ENCODE results near the gene OPN3.

- TF ChIP-seq, protein P1, sequence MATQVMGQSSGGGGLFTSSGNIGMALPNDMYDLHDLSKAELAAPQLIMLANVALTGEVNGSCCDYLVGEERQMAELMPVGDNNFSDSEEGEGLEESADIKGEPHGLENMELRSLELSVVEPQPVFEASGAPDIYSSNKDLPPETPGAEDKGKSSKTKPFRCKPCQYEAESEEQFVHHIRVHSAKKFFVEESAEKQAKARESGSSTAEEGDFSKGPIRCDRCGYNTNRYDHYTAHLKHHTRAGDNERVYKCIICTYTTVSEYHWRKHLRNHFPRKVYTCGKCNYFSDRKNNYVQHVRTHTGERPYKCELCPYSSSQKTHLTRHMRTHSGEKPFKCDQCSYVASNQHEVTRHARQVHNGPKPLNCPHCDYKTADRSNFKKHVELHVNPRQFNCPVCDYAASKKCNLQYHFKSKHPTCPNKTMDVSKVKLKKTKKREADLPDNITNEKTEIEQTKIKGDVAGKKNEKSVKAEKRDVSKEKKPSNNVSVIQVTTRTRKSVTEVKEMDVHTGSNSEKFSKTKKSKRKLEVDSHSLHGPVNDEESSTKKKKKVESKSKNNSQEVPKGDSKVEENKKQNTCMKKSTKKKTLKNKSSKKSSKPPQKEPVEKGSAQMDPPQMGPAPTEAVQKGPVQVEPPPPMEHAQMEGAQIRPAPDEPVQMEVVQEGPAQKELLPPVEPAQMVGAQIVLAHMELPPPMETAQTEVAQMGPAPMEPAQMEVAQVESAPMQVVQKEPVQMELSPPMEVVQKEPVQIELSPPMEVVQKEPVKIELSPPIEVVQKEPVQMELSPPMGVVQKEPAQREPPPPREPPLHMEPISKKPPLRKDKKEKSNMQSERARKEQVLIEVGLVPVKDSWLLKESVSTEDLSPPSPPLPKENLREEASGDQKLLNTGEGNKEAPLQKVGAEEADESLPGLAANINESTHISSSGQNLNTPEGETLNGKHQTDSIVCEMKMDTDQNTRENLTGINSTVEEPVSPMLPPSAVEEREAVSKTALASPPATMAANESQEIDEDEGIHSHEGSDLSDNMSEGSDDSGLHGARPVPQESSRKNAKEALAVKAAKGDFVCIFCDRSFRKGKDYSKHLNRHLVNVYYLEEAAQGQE (IDR thresholded peaks at IDR 0.05; ENCODE audit: borderline replicate concordance), result no peak
- TF ChIP-seq, protein P2, sequence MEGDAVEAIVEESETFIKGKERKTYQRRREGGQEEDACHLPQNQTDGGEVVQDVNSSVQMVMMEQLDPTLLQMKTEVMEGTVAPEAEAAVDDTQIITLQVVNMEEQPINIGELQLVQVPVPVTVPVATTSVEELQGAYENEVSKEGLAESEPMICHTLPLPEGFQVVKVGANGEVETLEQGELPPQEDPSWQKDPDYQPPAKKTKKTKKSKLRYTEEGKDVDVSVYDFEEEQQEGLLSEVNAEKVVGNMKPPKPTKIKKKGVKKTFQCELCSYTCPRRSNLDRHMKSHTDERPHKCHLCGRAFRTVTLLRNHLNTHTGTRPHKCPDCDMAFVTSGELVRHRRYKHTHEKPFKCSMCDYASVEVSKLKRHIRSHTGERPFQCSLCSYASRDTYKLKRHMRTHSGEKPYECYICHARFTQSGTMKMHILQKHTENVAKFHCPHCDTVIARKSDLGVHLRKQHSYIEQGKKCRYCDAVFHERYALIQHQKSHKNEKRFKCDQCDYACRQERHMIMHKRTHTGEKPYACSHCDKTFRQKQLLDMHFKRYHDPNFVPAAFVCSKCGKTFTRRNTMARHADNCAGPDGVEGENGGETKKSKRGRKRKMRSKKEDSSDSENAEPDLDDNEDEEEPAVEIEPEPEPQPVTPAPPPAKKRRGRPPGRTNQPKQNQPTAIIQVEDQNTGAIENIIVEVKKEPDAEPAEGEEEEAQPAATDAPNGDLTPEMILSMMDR (IDR thresholded peaks at IDR 0.05; ENCODE audit: poor library complexity, severe bottlenecking), result no peak
- TF ChIP-seq POLR2AphosphoS5 (IDR thresholded peaks at IDR 0.05) (no peak), EP300 (conservative IDR thresholded peaks at IDR 0.05; ENCODE audit: poor library complexity, severe bottlenecking) (no peak)
Observed at GRCh38 chr1:241675983-241676382, 35.8 kb upstream of the OPN3 start.

Measured in neural cell (in vitro differentiated cells).